Heart left ventricle (tissue), 16 donors: ENCODE results near the gene AMIGO3. TPM values are rescaled to one million over a fixed set of nuclear protein-coding genes. Genes with fewer than 3 reads are reported as not detected.

Experiments used
- ATAC-seq, 4 donors: fragments of 200-7000 bp; cut with Tn5 transposase; one replicate each; pipeline ENCODE4 v1.9.1; 2020 to 2022; ENCODE audit warnings: moderate library complexity in 4 of 4, mild to moderate bottlenecking in 3 of 4, moderate number of reproducible peaks in 1 of 4
- DNase-seq, 5 donors: peaks; one replicate each; pipeline ENCODE4 v3.0.0-alpha.2; 2020
- H3K27ac ChIP-seq, 12 donors: fragments of 200-600 bp; sonication (generic) in 4 of 12; one replicate each; pipeline versions ENCODE4 v1.5.0 to v1.8.0; 2016 to 2022; ENCODE audit warnings: mild to moderate bottlenecking in 2 of 12
- H3K27me3 ChIP-seq, 9 donors: fragments of 200-600 bp; sonication (generic) in 2 of 9; one replicate each; pipeline versions ENCODE4 v1.5.1 to v1.8.0; 2016 to 2022; ENCODE audit warnings: mild to moderate bottlenecking in 3 of 9
- H3K36me3 ChIP-seq, 9 donors: fragments of 200-600 bp; sonication (generic) in 2 of 9; one replicate each; pipeline versions ENCODE4 v1.5.0 to v1.8.0; 2018 to 2022; ENCODE audit warnings: mild to moderate bottlenecking in 2 of 9
- H3K4me1 ChIP-seq, 12 donors: fragments of 200-600 bp; sonication (generic) in 4 of 12; one replicate each; pipeline versions ENCODE4 v1.5.0 to v1.8.0; 2016 to 2022; ENCODE audit warnings: mild to moderate bottlenecking in 3 of 12
- H3K4me3 ChIP-seq, 12 donors: fragments of 200-600 bp; sonication (generic) in 4 of 12; one replicate each; pipeline versions ENCODE4 v1.5.0 to v1.8.0; 2017 to 2022; ENCODE audit warnings: mild to moderate bottlenecking in 9 of 12, moderate library complexity in 4 of 12
- H3K9me3 ChIP-seq, 12 donors: fragments of 200-600 bp; sonication (generic) in 4 of 12; one replicate each; pipeline versions ENCODE4 v1.5.0 to v1.8.0; 2016 to 2022; ENCODE audit warnings: mild to moderate bottlenecking in 1 of 12
- CTCF ChIP-seq, 12 donors: fragments of 200-600 bp; sonication (generic) in 4 of 12; IDR thresholded peaks; one replicate each; pipeline versions ENCODE4 v1.5.0 to v1.8.0; 2018 to 2022; ENCODE audit warnings: antibody characterized with exemption in 12 of 12, mild to moderate bottlenecking in 5 of 12
- POLR2A ChIP-seq, 2 donors: fragments of 450-650 bp; IDR thresholded peaks; one replicate each; pipeline ENCODE4 v1.6.1; 2017; ENCODE audit warnings: antibody characterized with exemption in 2 of 2, mild to moderate bottlenecking in 2 of 2, moderate library complexity in 2 of 2
- WGBS, 4 donors: extraction: QIAGEN DNeasy Blood & Tissue Kit in 2 of 4; methylation state at CpG; one replicate each; pipeline versions ENCODE4 v1.1.5 to v1.1.7; 2013 to 2018; 5-methylcytosine and 5-hydroxymethylcytosine counted together
- intact Hi-C, 10 donors: fragments of 100-400 bp; cut with DNase I; formaldehyde crosslinking; loops; one replicate each; pipeline versions ENCODE4 v1.11.1 to v1.14.2; 2022
- polyA plus RNA-seq, 2 donors: library from polyadenylated mRNA; stranded (reverse); fragments of 200-250 nt; gene quantifications; one replicate each; pipeline ENCODE4 v1.2.3, GENCODE V29; 2013
- total RNA-seq, 9 donors: library from RNA; depleted of rRNA in 2 of 9; stranded (reverse); fragments of >200 nt in 2 of 9; fragmentation: NEBNext Ultra II Directional in 3 of 9; extraction: Animal tissue kit (Norgen Biotek cat#: 25700) in 3 of 9; gene quantifications; one replicate each; pipeline versions ENCODE4 v1.1.0 to v1.2.4, GENCODE V29; 2016 to 2023
- donor health status: ischemic (EF 13 %, LVEDD 7.1; RV severe dilation, severe dysfunction).
- donor health status: healthy with polysubstance abuse.
- donor health status: DM: no; HTN: yes; CAD: no.
- donor health status: DM: no; HTN: no; CAD: no.
- donor health status: ischemic (EF 25% LVEDD 6.9; RV normal size, moderate dysfunction).
- donor health status: ischemic (EF 25% LVEDD 5.7; RV mildly dilated, moderate dysfunction).
- donor health status: healthy.
- donor health status: DM: yes; HTN: yes; CAD: no.
- donor health status: ischemic (EF 35%, LVEDD 5.7; RV mildly dilated, moderate dysfunction).
- donor health status: nonischemic (EF 11% LVEDD 7.7; RV severe dilation, severe dysfunction).
- donor health status: DM: yes; HTN: yes; CAD: no.
- donor health status: PGD.
- donor health status: ischemic (EF 29% LVEDD 5.4; RV normal size, mild dysfunction).
- donor health status: nonischemic (EF 23%, LVEDD 6.1; RV moderate dilation, normal function).

AMIGO3 gene
- total and polyA plus RNA-seq, 11 donors: 0.14 to 1.4 (median 0.69) TPM; not detected in 6

DNA sequence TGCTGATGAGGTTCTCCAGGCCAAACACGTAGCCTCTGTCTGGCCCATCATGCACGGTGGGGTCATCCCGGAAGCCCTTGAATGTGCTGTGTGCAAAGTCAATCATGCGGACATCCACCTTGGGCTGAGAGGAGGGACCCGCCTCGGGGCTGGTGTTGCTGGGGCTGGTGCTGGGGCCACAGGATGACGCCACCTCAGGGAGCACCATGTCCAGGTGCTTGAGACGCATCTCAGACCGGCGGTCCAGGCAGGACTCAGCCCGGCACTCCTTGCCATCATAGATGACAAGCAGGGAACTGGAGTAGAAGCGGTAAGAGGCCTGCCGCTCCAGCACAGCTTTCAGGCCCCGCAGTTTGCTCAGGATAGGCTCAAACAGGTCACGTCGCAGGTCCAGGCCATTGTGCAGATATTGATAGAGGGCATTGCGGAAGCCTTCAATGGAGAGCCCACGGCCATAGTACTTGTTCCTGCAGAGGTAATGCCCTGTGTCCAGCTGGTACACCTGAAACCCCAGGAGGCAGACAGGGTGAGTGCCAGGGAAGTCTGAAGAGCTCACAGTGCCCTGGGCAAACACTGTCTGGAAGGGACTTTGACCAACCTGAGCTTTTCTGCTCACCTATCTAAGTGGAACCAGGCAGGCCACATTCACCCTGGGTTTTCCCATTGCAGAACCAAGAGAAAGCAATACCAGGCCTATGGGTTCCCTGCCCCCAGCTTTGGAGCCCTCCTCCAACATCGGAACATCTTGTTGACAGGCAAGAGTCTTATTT lies 7.9 kb upstream of the AMIGO3 start:
- Histone ChIP-seq H3K4me1 (peaks cover 7 to 22% (median 16%) of the 10 kb centered on the region in 12 donors), H3K36me3 (peaks cover 0 to 76% (median 65%) of the 10 kb centered on the region in 9 donors), H3K27ac (no peak overlapping the region), H3K27me3 (no peaks in the 10 kb centered on the region), H3K9me3 (no peaks in the 10 kb centered on the region), H3K4me3 (no peak overlapping the region)
- intact Hi-C loops: no loop called here
- TF ChIP-seq CTCF (IDR thresholded peaks at IDR 0.05) (no peak), POLR2A (IDR thresholded peaks at IDR 0.05) (no peak)
- 88 to 95% (median 89%) methylated on average over 12 to 19 of the region's 19 CpGs for WGBS, 4 donors
- ATAC-seq: no peak
- peak in 1 of 5 donors; percentile 22 for DNase-seq

DNA sequence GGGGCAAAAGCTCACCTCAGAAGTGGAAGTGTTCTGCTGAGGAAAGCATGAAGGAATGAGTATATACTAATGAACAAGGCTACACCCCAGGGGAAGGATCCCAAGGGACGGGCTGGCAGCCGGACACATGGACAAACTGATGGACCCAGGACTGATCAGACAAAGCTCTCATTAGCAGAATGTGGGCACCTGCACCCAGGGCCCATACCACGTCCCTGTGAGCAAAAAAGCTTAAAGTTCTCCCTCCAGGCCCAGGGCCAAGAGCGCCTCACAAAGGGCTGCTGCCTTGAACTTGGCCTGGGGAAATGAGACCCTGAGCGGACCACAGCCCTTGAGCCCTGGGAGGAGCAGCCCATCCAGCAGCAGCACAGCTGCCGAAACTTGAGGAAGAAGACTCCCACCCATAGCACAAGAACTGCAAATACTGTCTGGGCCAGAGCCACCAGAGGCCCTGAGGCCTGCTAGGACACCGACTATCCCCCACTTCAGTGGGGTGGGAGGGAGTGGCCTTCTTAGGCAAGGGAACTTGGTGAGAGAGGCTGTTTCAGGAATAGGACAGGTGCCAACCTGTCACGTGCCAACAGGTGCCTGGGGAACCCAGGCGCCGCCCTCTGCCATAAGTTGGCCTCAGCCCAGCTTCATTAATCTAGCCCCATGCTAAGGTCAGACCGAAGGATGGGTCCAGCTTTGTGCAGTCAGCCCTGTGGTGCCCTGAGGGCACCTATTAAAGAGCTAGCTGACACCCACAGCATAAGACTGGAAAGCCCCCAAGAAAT lies 6.6 kb upstream of the AMIGO3 start:
- Histone ChIP-seq H3K9me3 (no peaks in the 10 kb centered on the region), H3K27me3 (no peaks in the 10 kb centered on the region), H3K4me3 (no peak overlapping the region), H3K27ac (no peak overlapping the region), H3K36me3 (peaks cover 2 to 76% (median 65%) of the 10 kb centered on the region in 9 donors), H3K4me1 (peaks cover 7 to 24% (median 16%) of the 10 kb centered on the region in 12 donors)
- DNase-seq (peak in 1 of 5 donors; percentile 18), ATAC-seq (no peak)
- no peak for TF ChIP-seq POLR2A (IDR thresholded peaks at IDR 0.05)
- TF ChIP-seq CTCF (IDR thresholded peaks at IDR 0.05): no peak
- intact Hi-C loops: no loop called here
- 84 to 91% (median 88%) methylated on average over 11 of the region's 11 CpGs for WGBS, 4 donors

DNA sequence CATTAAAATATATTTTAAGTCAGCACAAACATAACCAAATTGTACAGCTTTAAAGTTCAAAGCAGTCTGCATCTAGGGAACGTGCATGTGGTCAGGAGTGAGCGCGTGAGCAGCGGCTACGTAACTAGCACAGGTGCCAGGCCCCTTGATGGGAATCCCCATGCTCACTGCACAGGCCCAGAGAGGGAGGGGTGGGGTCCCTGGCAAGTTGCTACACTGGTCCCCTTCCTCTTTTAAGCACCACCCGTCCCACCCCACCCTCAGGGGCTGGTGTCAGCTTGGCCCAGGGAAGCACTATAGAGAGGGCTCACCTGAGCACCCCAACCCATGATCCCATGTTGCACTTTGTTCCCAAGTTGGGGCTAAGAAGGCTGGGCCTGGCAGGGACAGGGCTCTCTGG lies 5.1 kb upstream of the AMIGO3 start:
- peaks cover 2 to 65% (median 56%) of the 10 kb centered on the region in 9 donors for H3K36me3 ChIP-seq
- peaks cover 7 to 32% (median 19%) of the 10 kb centered on the region in 12 donors for H3K4me1 ChIP-seq
- intact Hi-C loops: loop anchor here in 3 of 10 donors (5.0 kb wide), 2 partner anchors 63 to 178 kb away; partner anchors contain the start of genes IP6K1 (in 2 of the 3) and MST1R (in 1 of the 3)
- H3K27me3 ChIP-seq: no peaks in the 10 kb centered on the region
- peak overlapping the region; percentile 24 to 98 (median 92) for H3K27ac ChIP-seq
- ATAC-seq (no peak), DNase-seq (peak in 2 of 5 donors; percentile 31 to 38)
- 15 to 33% (median 30%) methylated on average over 6 of the region's 6 CpGs for WGBS, 4 donors
- no peaks in the 10 kb centered on the region for H3K9me3 ChIP-seq
- TF ChIP-seq CTCF (IDR thresholded peaks at IDR 0.05) (no peak), POLR2A (IDR thresholded peaks at IDR 0.05) (no peak)
- peak overlapping the region; percentile 73 to 100 (median 96) for H3K4me3 ChIP-seq
